ENCODE data around the gene RPL13. TPM values are rescaled to one million over a fixed set of nuclear protein-coding genes. Genes with fewer than 3 reads are reported as not detected.

RPL13 gene
- polyA plus RNA-seq, 1 donor from 2014 or later: 2,685 TPM

DNA sequence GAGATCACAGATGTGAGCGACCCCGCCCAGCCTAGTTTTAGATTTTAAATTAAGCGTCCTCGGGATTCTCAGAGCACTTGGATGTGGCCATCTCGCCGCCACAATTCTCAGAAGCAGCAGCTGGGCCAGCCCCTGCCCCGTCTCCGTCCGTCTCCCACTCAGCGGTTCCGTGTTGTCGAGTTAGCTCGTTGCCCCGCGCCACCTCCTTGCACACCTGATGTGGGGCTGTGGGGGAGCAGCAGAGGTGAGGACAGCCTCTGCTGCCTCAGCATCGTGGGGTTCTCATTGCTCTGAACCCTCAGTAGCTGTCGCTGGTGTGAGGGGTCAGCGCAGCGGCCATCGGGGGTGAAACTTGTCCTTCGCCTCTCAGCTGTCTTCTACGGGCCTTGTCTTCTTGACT, 8.2 kb upstream of the RPL13 start:
- H3K27ac ChIP-seq (ENCODE audit: low read length): no peak overlapping the region
- no peaks in the 10 kb centered on the region for H4K20me1 ChIP-seq (ENCODE audit: insufficient read depth)
- H3K4me3 ChIP-seq (ENCODE audit: low read length): no peak overlapping the region
- no peaks in the 10 kb centered on the region for H3F3A ChIP-seq (ENCODE audit: insufficient read depth, low read length, poor library complexity, severe bottlenecking)
- H3K9me2 ChIP-seq (ENCODE audit: insufficient read depth, low read length): no peaks in the 10 kb centered on the region
- no peaks in the 10 kb centered on the region for H3K79me2 ChIP-seq (replicated peaks; ENCODE audit: insufficient read depth, low read length)
- H3K4me2 ChIP-seq (ENCODE audit: low read length): no peak overlapping the region
- H3K27me3 ChIP-seq (ENCODE audit: insufficient read depth, low read depth, low read length): no peaks in the 10 kb centered on the region
- no peaks in the 10 kb centered on the region for H3K36me3 ChIP-seq (ENCODE audit: insufficient read depth, low read length)
- H3K9ac ChIP-seq (ENCODE audit: low read length): no peak overlapping the region
- H3K9me3 ChIP-seq (ENCODE audit: low read length): no peaks in the 10 kb centered on the region
- TF ChIP-seq MXI1 (conservative IDR thresholded peaks at IDR 0.05; ENCODE audit: poor library complexity, severe bottlenecking): no peak
- no peak for TF ChIP-seq POLR2AphosphoS5 (IDR thresholded peaks at IDR 0.05)
- TF ChIP-seq, protein P1, sequence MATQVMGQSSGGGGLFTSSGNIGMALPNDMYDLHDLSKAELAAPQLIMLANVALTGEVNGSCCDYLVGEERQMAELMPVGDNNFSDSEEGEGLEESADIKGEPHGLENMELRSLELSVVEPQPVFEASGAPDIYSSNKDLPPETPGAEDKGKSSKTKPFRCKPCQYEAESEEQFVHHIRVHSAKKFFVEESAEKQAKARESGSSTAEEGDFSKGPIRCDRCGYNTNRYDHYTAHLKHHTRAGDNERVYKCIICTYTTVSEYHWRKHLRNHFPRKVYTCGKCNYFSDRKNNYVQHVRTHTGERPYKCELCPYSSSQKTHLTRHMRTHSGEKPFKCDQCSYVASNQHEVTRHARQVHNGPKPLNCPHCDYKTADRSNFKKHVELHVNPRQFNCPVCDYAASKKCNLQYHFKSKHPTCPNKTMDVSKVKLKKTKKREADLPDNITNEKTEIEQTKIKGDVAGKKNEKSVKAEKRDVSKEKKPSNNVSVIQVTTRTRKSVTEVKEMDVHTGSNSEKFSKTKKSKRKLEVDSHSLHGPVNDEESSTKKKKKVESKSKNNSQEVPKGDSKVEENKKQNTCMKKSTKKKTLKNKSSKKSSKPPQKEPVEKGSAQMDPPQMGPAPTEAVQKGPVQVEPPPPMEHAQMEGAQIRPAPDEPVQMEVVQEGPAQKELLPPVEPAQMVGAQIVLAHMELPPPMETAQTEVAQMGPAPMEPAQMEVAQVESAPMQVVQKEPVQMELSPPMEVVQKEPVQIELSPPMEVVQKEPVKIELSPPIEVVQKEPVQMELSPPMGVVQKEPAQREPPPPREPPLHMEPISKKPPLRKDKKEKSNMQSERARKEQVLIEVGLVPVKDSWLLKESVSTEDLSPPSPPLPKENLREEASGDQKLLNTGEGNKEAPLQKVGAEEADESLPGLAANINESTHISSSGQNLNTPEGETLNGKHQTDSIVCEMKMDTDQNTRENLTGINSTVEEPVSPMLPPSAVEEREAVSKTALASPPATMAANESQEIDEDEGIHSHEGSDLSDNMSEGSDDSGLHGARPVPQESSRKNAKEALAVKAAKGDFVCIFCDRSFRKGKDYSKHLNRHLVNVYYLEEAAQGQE (IDR thresholded peaks at IDR 0.05; ENCODE audit: borderline replicate concordance): no peak
- TF ChIP-seq EZH2 (IDR thresholded peaks at IDR 0.05; ENCODE audit: borderline replicate concordance, insufficient read depth, low read length, poor library complexity, severe bottlenecking): no peak
- TF ChIP-seq CTCF (IDR thresholded peaks at IDR 0.05; ENCODE audit: poor library complexity, severe bottlenecking): no peak
- TF ChIP-seq EP300 (conservative IDR thresholded peaks at IDR 0.05; ENCODE audit: poor library complexity, severe bottlenecking): no peak
- TF ChIP-seq SMC3 (conservative IDR thresholded peaks at IDR 0.05; ENCODE audit: poor library complexity): no peak
- TF ChIP-seq TAF1 (IDR thresholded peaks at IDR 0.05; ENCODE audit: low read depth): no peak
- no peak for TF ChIP-seq RAD21 (conservative IDR thresholded peaks at IDR 0.05)
- H2AFZ ChIP-seq (ENCODE audit: low read depth, low read length): no peak overlapping the region

- no peaks in the 10 kb centered on the region for H3K27me3 ChIP-seq (ENCODE audit: insufficient read depth, low read depth, low read length)
- H3K4me2 ChIP-seq (ENCODE audit: low read length): no peak overlapping the region
- H3K4me3 ChIP-seq (ENCODE audit: low read length): no peak overlapping the region
- H3K9me3 ChIP-seq (ENCODE audit: low read length): no peaks in the 10 kb centered on the region
- no peaks in the 10 kb centered on the region for H4K20me1 ChIP-seq (ENCODE audit: insufficient read depth)
- H3K79me2 ChIP-seq (replicated peaks; ENCODE audit: insufficient read depth, low read length): no peaks in the 10 kb centered on the region
- no peaks in the 10 kb centered on the region for H3F3A ChIP-seq (ENCODE audit: insufficient read depth, low read length, poor library complexity, severe bottlenecking)
- H3K36me3 ChIP-seq (ENCODE audit: insufficient read depth, low read length): no peaks in the 10 kb centered on the region
- no peak overlapping the region for H3K9ac ChIP-seq (ENCODE audit: low read length)
- no peak overlapping the region for H2AFZ ChIP-seq (ENCODE audit: low read depth, low read length)
- no peak overlapping the region for H3K27ac ChIP-seq (ENCODE audit: low read length)
- TF ChIP-seq TAF1 (IDR thresholded peaks at IDR 0.05; ENCODE audit: low read depth): no peak
- TF ChIP-seq POLR2AphosphoS5 (IDR thresholded peaks at IDR 0.05): no peak
- TF ChIP-seq SMC3 (conservative IDR thresholded peaks at IDR 0.05; ENCODE audit: poor library complexity): no peak
- TF ChIP-seq EZH2 (IDR thresholded peaks at IDR 0.05; ENCODE audit: borderline replicate concordance, insufficient read depth, low read length, poor library complexity, severe bottlenecking): no peak
- no peak for TF ChIP-seq RAD21 (conservative IDR thresholded peaks at IDR 0.05)
- TF ChIP-seq MXI1 (conservative IDR thresholded peaks at IDR 0.05; ENCODE audit: poor library complexity, severe bottlenecking): no peak
- TF ChIP-seq EP300 (conservative IDR thresholded peaks at IDR 0.05; ENCODE audit: poor library complexity, severe bottlenecking): no peak
- no peaks in the 10 kb centered on the region for H3K9me2 ChIP-seq (ENCODE audit: insufficient read depth, low read length)
Measured at GRCh38 chr16:89552913-89553312, 7.6 kb upstream of the RPL13 start.

Measured in neural cell (in vitro differentiated cells).